Prostate gland (tissue), 2 donors: ENCODE data around the gene SPRR1B.

ENCODE experiments used
- CTCF ChIP-seq, 4 experiments: fragments of 200-600 bp in 2 of 4; fragments of 450-650 bp in 2 of 4; sonication (generic) in 2 of 4; IDR thresholded peaks; 1 replicate in 3 of 4; 2 replicates in 1 of 4; pipeline ENCODE4 v1.5.1; 2016 to 2019; ENCODE audit warnings: antibody characterized with exemption in 4 of 4, mild to moderate bottlenecking in 2 of 4, moderate library complexity in 2 of 4
- POLR2AphosphoS5 ChIP-seq: sonication (generic); formaldehyde crosslinking; IDR thresholded peaks from one replicate; pipeline ENCODE4 v1.6.1; 2017; ENCODE audit warnings: antibody characterized with exemption

- TF ChIP-seq CTCF (IDR thresholded peaks at IDR 0.05) (no peak), POLR2AphosphoS5 (no peak)
Observed at GRCh38 chr1:152993186-152993585, 37.8 kb upstream of the SPRR1B start.
